ENCODE measurements around the gene HEPHL1. TPM values are rescaled to one million over a fixed set of nuclear protein-coding genes. Genes with fewer than 3 reads are reported as not detected.

Gene HEPHL1
- total RNA-seq, 1 donor from 2014 or later: 0.02 TPM

GRCh38 chr11:94120946-94121345 is 99.8 kb downstream of the HEPHL1 start:
- Mint-ChIP-seq H3K4me1 (peaks cover 4% of the 10 kb centered on the region), H3K4me3 (no peak overlapping the region), H3K36me3 (no peaks in the 10 kb centered on the region), H3K9me3 (peaks cover 7% of the 10 kb centered on the region), H3K27ac (no peak overlapping the region), H3K27me3 (ENCODE audit: insufficient read depth, low read depth) (peaks cover 2% of the 10 kb centered on the region)
- H3K9ac ChIP-seq: no peak overlapping the region
- no peak overlapping the region for H3K4me2 ChIP-seq
- no peaks in the 10 kb centered on the region for H3K36me3 ChIP-seq
- peaks cover 15% of the 10 kb centered on the region for H3F3A ChIP-seq (ENCODE audit: low read depth)
- H2AFZ ChIP-seq (replicated peaks): no peak overlapping the region
- no peak overlapping the region for H3K27ac ChIP-seq
- peaks cover 6% of the 10 kb centered on the region for H3K4me1 ChIP-seq
- no peak for DNase-seq (ENCODE audit: low spot score)
- H3K9me3 ChIP-seq (ENCODE audit: low read depth): no peaks in the 10 kb centered on the region
- H3K4me3 ChIP-seq: no peak overlapping the region
- H3K79me2 ChIP-seq (ENCODE audit: low read depth): no peaks in the 10 kb centered on the region
- H3K27me3 ChIP-seq: no peaks in the 10 kb centered on the region
- no peaks in the 10 kb centered on the region for H4K20me1 ChIP-seq (ENCODE audit: low read depth)
- TF ChIP-seq EZH2phosphoT487 (IDR thresholded peaks at IDR 0.05) (no peak), EZH2 (IDR thresholded peaks at IDR 0.05) (no peak), CTCF (IDR thresholded peaks at IDR 0.05) (no peak)

GRCh38 chr11:94125407-94126115 is 104.4 kb downstream of the HEPHL1 start:
- Mint-ChIP-seq H3K9me3 (peaks cover 7% of the 10 kb centered on the region), H3K36me3 (no peaks in the 10 kb centered on the region), H3K27me3 (ENCODE audit: insufficient read depth, low read depth) (peaks cover 10% of the 10 kb centered on the region), H3K4me1 (peaks cover 17% of the 10 kb centered on the region), H3K27ac (no peak overlapping the region), H3K4me3 (no peak overlapping the region)
- Histone ChIP-seq H3K4me3 (no peak overlapping the region), H3F3A (ENCODE audit: low read depth) (peaks cover under 1% of the 10 kb centered on the region), H3K9me3 (ENCODE audit: low read depth) (no peaks in the 10 kb centered on the region), H3K79me2 (ENCODE audit: low read depth) (peaks cover 35% of the 10 kb centered on the region), H3K9ac (no peak overlapping the region), H3K27ac (no peak overlapping the region), H2AFZ (replicated peaks) (no peak overlapping the region), H3K27me3 (no peaks in the 10 kb centered on the region), H3K36me3 (no peaks in the 10 kb centered on the region), H4K20me1 (ENCODE audit: low read depth) (peaks cover 11% of the 10 kb centered on the region), H3K4me2 (no peak overlapping the region), H3K4me1 (peaks cover 15% of the 10 kb centered on the region)
- TF ChIP-seq EZH2 (IDR thresholded peaks at IDR 0.05): no peak
- no peak for TF ChIP-seq CTCF (IDR thresholded peaks at IDR 0.05)
- no peak for TF ChIP-seq EZH2phosphoT487 (IDR thresholded peaks at IDR 0.05)
- no peak for DNase-seq (ENCODE audit: low spot score)

- peak overlapping the region; percentile 98 for H3K27ac Mint-ChIP-seq
- H3K4me3 Mint-ChIP-seq: peak overlapping the region; percentile 94
- no peaks in the 10 kb centered on the region for H3K36me3 Mint-ChIP-seq
- H3K9me3 ChIP-seq (ENCODE audit: low read depth): no peaks in the 10 kb centered on the region
- H3K4me3 ChIP-seq: peak overlapping the region; percentile 65
- peak overlapping the region; percentile 81 for H3K4me2 ChIP-seq
- no peak overlapping the region for H3K9ac ChIP-seq
- no peak overlapping the region for H3K27ac ChIP-seq
- H3F3A ChIP-seq (ENCODE audit: low read depth): no peaks in the 10 kb centered on the region
- TF ChIP-seq CTCF (IDR thresholded peaks at IDR 0.05): no peak
- TF ChIP-seq EZH2phosphoT487 (IDR thresholded peaks at IDR 0.05): no peak
- TF ChIP-seq EZH2 (IDR thresholded peaks at IDR 0.05): no peak
- no peaks in the 10 kb centered on the region for H3K27me3 ChIP-seq
- peaks cover 20% of the 10 kb centered on the region for H3K4me1 ChIP-seq
- H3K4me1 Mint-ChIP-seq: peaks cover 17% of the 10 kb centered on the region
- peaks cover 7% of the 10 kb centered on the region for H3K9me3 Mint-ChIP-seq
- H3K36me3 ChIP-seq: no peaks in the 10 kb centered on the region
- no peak overlapping the region for H2AFZ ChIP-seq (replicated peaks)
- no peak for DNase-seq (ENCODE audit: low spot score)
- H3K79me2 ChIP-seq (ENCODE audit: low read depth): peaks cover 56% of the 10 kb centered on the region
- H3K27me3 Mint-ChIP-seq (ENCODE audit: insufficient read depth, low read depth): peaks cover 10% of the 10 kb centered on the region
- peaks cover 32% of the 10 kb centered on the region for H4K20me1 ChIP-seq (ENCODE audit: low read depth)
Measured at GRCh38 chr11:94127638-94128037, 106.5 kb downstream of the HEPHL1 start.

Data from neural progenitor cell (in vitro differentiated cells).